Stromal cell of bone marrow (primary cell): ENCODE data around the gene NPPA.

Source experiments
- DNase-seq: peaks from one replicate; pipeline ENCODE4 v3.0.0-alpha.2; 2012; ENCODE audit warnings: low read depth

NPPA gene

GRCh38 chr1:11874258-11874562 lies 26.6 kb upstream of the NPPA start:
- no peak for DNase-seq

GRCh38 chr1:11873395-11874257 lies 26.0 kb upstream of the NPPA start:
- no peak for DNase-seq

GRCh38 chr1:11872545-11872944 lies 25.0 kb upstream of the NPPA start:
- DNase-seq, result no peak

- DNase-seq, result no peak
Measured at GRCh38 chr1:11869650-11870207, 22.1 kb upstream of the NPPA start.

- DNase-seq, result no peak
Measured at GRCh38 chr1:11869104-11869503, 21.5 kb upstream of the NPPA start.

- DNase-seq, result no peak
Measured at GRCh38 chr1:11868331-11868980, 20.9 kb upstream of the NPPA start.

GRCh38 chr1:11862890-11863289 lies 15.3 kb upstream of the NPPA start:
- DNase-seq, result no peak

GRCh38 chr1:11860587-11860986 lies 13.0 kb upstream of the NPPA start:
- DNase-seq, result no peak

GRCh38 chr1:11860083-11860482 lies 12.5 kb upstream of the NPPA start:
- DNase-seq, result no peak

- no peak for DNase-seq
Measured at GRCh38 chr1:11858968-11859871, 11.6 kb upstream of the NPPA start.

- no peak for DNase-seq
Measured at GRCh38 chr1:11858613-11858967, 11.0 kb upstream of the NPPA start, which contains the start of gene NPPB. Gene NPPB, minus strand, starts transcription at chr1:11858945. Its CDS starts 112 bp downstream, at chr1:11858833.

- DNase-seq, result no peak
Measured at GRCh38 chr1:11858158-11858557, 10.6 kb upstream of the NPPA start.

GRCh38 chr1:11857164-11857851 lies 9.7 kb upstream of the NPPA start:
- no peak for DNase-seq

- no peak for DNase-seq
Measured at GRCh38 chr1:11856698-11857097, 9.1 kb upstream of the NPPA start.

- no peak for DNase-seq
Measured at GRCh38 chr1:11855430-11855829, 7.8 kb upstream of the NPPA start.

GRCh38 chr1:11854519-11854918 lies 6.9 kb upstream of the NPPA start:
- no peak for DNase-seq

GRCh38 chr1:11851180-11851579 lies 3.6 kb upstream of the NPPA start:
- no peak for DNase-seq

GRCh38 chr1:11850156-11850555 lies 2.6 kb upstream of the NPPA start:
- DNase-seq, result no peak

GRCh38 chr1:11848373-11848700 lies 754 bp upstream of the NPPA start:
- no peak for DNase-seq

GRCh38 chr1:11845641-11846335 lies 1.8 kb downstream of the NPPA start:
- DNase-seq, result no peak
